SH-SY5Y (cell line): Measurements from ENCODE around the gene PPOX.

Experiments
- GATA2 ChIP-seq: IDR thresholded peaks from 2 replicates; pipeline ENCODE4 v1.6.1; 2011; ENCODE audit warnings: mild to moderate bottlenecking, low read depth, low read length
- GATA3 ChIP-seq: IDR thresholded peaks from 2 replicates; pipeline ENCODE4 v1.6.1; 2011; ENCODE audit warnings: low read depth, mild to moderate bottlenecking, low read length, moderate library complexity

PPOX gene

GRCh38 chr1:161165742-161166668 lies at the start of gene PPOX:
TSS of gene PPOX (plus strand) at chr1:161166426. CDS start at chr1:161166848, 422 bp downstream.
- TF ChIP-seq GATA2 (no peak), GATA3 (no peak)

- TF ChIP-seq GATA2 (peak; percentile 12; the same call in 1 of the 2 replicates), GATA3 (no peak)
Measured at GRCh38 chr1:161117759-161118581, 48.3 kb upstream of the PPOX start, which contains the start of the genes NIT1 and PFDN2. TSS of gene NIT1 (plus strand) at chr1:161118105. CDS start at chr1:161118177, 72 bp downstream. TSS of gene PFDN2 (minus strand) at chr1:161118037. CDS start at chr1:161118026, 11 bp downstream.

- TF ChIP-seq GATA2 (no peak), GATA3 (no peak)
Measured at GRCh38 chr1:161119092-161119903, 46.9 kb upstream of the PPOX start.

GRCh38 chr1:161121042-161121650 lies 45.1 kb upstream of the PPOX start:
- TF ChIP-seq GATA2: no peak
- TF ChIP-seq GATA3: no peak

GRCh38 chr1:161121834-161122233 lies 44.4 kb upstream of the PPOX start:
- TF ChIP-seq GATA2: no peak

GRCh38 chr1:161122967-161123366 lies 43.3 kb upstream of the PPOX start:
- TF ChIP-seq GATA3 (no peak), GATA2 (no peak)

- TF ChIP-seq GATA3: no peak
- no peak for TF ChIP-seq GATA2
Measured at GRCh38 chr1:161127649-161128048, 38.6 kb upstream of the PPOX start.

- no peak for TF ChIP-seq GATA3
- TF ChIP-seq GATA2: no peak
Measured at GRCh38 chr1:161128591-161129420, 37.4 kb upstream of the PPOX start.

GRCh38 chr1:161130266-161130665 lies 36.0 kb upstream of the PPOX start:
- no peak for TF ChIP-seq GATA3
- TF ChIP-seq GATA2: no peak

- TF ChIP-seq GATA3 (no peak), GATA2 (no peak)
Measured at GRCh38 chr1:161131523-161132409, 34.5 kb upstream of the PPOX start.

GRCh38 chr1:161132410-161133219 lies 33.6 kb upstream of the PPOX start, which contains the start of gene DEDD:
TSS of gene DEDD (minus strand) at chr1:161132667. CDS start at chr1:161124462, 8,205 bp downstream.
- TF ChIP-seq GATA3 (no peak), GATA2 (no peak)
